Hematopoietic multipotent progenitor cell treated with erythropoietin and hydrocortisone succinate and interleukin-3 and kit ligand, for 6 days (in vitro differentiated cells): ENCODE measurements around the gene RAB26.
A peak's percentile ranks its signal among the peaks of the same experiment; 100 is the strongest.

ENCODE experiments used
- DNase-seq: peaks from one replicate; pipeline ENCODE4 v3.0.0-alpha.2; 2015

The RAB26 gene

GRCh38 chr16:2145843-2146242, 2.6 kb upstream of the RAB26 start:
- DNase-seq = no peak

- no peak for DNase-seq
Measured at GRCh38 chr16:2147378-2147777, 1.0 kb upstream of the RAB26 start.

- peak; percentile 58 for DNase-seq
Measured at GRCh38 chr16:2148714-2149629, 547 bp downstream of the RAB26 start.

- peak; percentile 53 for DNase-seq
Measured at GRCh38 chr16:2149630-2150417, 1.4 kb downstream of the RAB26 start.

- peak; percentile 70 for DNase-seq
Measured at GRCh38 chr16:2150418-2151187, 2.2 kb downstream of the RAB26 start.

GRCh38 chr16:2151188-2152091, 3.0 kb downstream of the RAB26 start:
- DNase-seq = peak; percentile 32

GRCh38 chr16:2152695-2153506, 4.5 kb downstream of the RAB26 start:
- peak; percentile 55 for DNase-seq

GRCh38 chr16:2154533-2155090, 6.2 kb downstream of the RAB26 start:
- DNase-seq = peak; percentile 45

- peak; percentile 100 for DNase-seq
Measured at GRCh38 chr16:2155091-2155950, 6.9 kb downstream of the RAB26 start, which contains the start of gene TRAF7. Gene TRAF7 (plus strand): TSS chr16:2155782. CDS start chr16:2163921, 8,139 bp downstream.

- DNase-seq = peak; percentile 59
Measured at GRCh38 chr16:2155977-2156848, 7.8 kb downstream of the RAB26 start.

- no peak for DNase-seq
Measured at GRCh38 chr16:2156849-2157224, 8.4 kb downstream of the RAB26 start.

- DNase-seq = no peak
Measured at GRCh38 chr16:2157480-2158261, 9.2 kb downstream of the RAB26 start.

- DNase-seq = no peak
Measured at GRCh38 chr16:2158262-2158638, 9.8 kb downstream of the RAB26 start.

- peak; percentile 32 for DNase-seq
Measured at GRCh38 chr16:2159175-2159838, 10.9 kb downstream of the RAB26 start.

- no peak for DNase-seq
Measured at GRCh38 chr16:2160915-2161551, 12.6 kb downstream of the RAB26 start.

- no peak for DNase-seq
Measured at GRCh38 chr16:2161911-2162310, 13.5 kb downstream of the RAB26 start.

- DNase-seq = no peak
Measured at GRCh38 chr16:2162676-2163118, 14.3 kb downstream of the RAB26 start.
